NT2/D1 (cell line): ENCODE measurements around the gene REG4.

Experiments used
- SUZ12 ChIP-seq: IDR thresholded peaks from 2 replicates; pipeline ENCODE4 v1.6.1; 2011; ENCODE audit not compliant: insufficient read length, insufficient read depth; ENCODE audit errors: extremely low read depth
- YY1 ChIP-seq: IDR thresholded peaks from 2 replicates; pipeline ENCODE4 v1.6.1; 2011; ENCODE audit not compliant: insufficient read length, insufficient read depth

GRCh38 chr1:119822406-119822805, 11.1 kb upstream of the REG4 start:
- TF ChIP-seq SUZ12 (no peak), YY1 (no peak)
